GM19193 (cell line): ENCODE results near the gene NSUN4.
A peak's percentile ranks its signal among the peaks of the same experiment; 100 is the strongest.

Experiments
- POLR2A ChIP-seq: IDR thresholded peaks from 4 replicates; pipeline ENCODE4 v1.6.1; 2011; ENCODE audit not compliant: insufficient read depth, insufficient read length; ENCODE audit errors: extremely low read depth

NSUN4 gene

GRCh38 chr1:46340404-46341221 is at the start of gene NSUN4:
TSS of gene NSUN4 (plus strand) at chr1:46340807. CDS start at chr1:46340827, 20 bp downstream.
- peak; percentile 85 for TF ChIP-seq POLR2A

GRCh38 chr1:46295306-46295705 is 45.3 kb upstream of the NSUN4 start:
- TF ChIP-seq POLR2A: no peak

DNA sequence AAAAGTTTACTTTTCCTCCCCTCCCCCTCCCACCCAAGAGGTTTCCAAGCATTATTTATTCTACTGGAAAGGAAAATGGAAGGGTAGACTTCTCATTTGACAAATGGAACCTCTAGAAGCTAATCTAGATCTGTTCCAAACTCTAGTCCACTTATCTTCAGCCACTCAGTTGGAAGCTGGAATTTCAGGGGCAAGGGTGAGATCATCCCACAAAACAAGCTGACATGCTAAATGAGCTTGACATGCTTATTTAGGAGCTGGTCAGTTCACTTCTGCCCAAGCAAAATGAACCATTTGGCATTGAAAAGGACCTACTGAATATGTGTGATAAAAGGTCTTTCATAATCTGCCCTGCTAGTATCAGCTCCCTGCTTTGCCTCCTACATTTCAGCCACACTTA is 42.2 kb upstream of the NSUN4 start:
- no peak for TF ChIP-seq POLR2A

DNA sequence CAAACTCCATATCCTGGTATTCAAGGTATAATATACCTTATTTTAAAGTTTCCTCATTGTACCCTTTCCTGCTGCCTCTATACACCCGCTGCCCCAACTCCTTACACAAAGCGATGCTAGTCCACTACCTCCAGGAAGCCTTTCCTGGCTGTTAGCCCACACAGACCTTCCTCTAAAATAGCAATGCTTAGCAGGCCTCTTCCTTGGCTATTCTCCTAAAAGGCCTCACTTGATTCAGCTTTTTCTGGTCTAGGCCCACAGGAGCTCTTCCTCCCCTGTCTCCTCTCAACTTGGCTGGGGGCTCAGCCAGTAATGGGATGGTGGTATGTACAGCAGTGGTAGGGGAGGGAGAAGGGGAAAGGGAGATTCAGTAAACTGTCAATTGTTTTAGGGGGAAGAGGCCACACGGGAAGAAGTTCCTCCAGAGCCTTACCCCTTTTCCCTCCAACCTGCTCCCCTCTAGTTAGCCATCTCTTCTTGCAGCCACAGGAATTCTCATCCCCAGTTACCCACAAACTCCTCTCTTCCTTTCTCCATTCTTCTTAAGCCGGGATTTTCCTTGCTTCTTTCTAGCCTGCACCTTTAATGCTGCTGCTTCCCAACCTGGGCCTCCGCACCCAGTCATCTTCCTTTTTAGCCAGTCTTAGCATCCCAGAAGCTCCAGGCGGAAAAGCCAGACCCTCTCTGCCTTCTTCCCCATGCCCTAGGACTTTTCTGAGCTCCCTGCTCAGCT is 39.8 kb upstream of the NSUN4 start:
- TF ChIP-seq POLR2A: no peak

DNA sequence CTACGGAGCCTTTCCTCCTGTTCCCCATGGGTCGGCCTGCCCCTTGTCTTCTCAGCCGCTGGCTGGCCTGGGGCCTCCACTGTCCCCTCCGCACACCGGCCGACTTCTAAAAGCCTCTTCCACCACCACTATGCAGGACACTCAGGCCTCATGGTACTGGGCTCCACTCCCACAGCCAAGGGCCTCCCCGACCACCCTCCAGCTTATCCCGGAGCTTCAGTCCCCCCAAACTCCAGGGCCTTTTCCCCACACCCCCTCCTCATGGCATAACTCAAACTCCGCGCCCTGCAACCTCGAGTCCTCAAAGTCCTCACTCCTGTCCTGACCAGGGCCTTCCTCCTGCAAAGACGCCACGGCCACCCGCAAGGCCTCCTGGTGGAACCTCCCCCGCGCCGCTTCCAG is 39.2 kb upstream of the NSUN4 start:
- no peak for TF ChIP-seq POLR2A

DNA sequence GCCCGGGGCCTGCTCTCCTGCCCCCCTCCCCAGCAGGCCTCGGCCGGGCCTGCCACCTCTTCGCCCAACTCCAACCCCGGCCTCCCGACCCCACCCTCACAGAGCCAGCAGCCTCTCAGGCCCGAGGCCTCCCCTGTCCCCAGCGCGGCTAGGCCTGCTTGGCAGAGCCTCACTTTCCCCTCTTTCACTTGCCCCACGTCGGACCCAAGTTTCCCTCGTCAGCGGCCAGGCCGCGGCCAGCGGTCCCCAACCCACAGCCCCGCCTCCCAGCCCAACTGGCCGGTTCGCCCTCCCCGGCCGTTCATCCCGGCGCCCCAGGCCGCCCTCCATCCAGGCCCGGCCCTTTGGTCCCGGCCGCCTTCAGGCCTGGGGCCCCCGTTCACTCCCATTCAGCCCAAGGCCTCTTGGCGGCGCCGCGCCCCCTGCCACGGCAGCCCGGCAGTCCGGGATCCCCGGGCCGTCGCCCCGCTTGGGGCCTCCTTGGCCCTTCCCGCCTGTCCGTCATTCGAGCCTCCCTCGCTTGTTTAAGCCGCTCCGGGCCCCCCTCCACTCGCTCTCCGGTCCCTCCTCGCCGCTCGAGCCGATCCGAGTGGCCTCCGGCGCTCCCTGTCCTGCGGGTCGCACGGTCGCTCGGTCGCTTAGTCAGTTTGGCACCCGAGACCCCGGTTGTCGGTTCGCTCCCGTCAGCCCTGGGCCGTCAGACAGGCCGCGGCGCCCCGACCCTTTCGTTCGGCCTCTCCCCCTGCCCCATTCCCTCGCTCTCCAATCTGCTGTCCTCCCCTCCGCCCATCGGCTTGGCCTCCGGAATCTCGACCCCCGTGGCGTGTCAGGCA is 38.6 kb upstream of the NSUN4 start:
- peak; percentile 17 for TF ChIP-seq POLR2A

GRCh38 chr1:46302641-46303037 is 38.0 kb upstream of the NSUN4 start:
- TF ChIP-seq POLR2A: no peak

DNA sequence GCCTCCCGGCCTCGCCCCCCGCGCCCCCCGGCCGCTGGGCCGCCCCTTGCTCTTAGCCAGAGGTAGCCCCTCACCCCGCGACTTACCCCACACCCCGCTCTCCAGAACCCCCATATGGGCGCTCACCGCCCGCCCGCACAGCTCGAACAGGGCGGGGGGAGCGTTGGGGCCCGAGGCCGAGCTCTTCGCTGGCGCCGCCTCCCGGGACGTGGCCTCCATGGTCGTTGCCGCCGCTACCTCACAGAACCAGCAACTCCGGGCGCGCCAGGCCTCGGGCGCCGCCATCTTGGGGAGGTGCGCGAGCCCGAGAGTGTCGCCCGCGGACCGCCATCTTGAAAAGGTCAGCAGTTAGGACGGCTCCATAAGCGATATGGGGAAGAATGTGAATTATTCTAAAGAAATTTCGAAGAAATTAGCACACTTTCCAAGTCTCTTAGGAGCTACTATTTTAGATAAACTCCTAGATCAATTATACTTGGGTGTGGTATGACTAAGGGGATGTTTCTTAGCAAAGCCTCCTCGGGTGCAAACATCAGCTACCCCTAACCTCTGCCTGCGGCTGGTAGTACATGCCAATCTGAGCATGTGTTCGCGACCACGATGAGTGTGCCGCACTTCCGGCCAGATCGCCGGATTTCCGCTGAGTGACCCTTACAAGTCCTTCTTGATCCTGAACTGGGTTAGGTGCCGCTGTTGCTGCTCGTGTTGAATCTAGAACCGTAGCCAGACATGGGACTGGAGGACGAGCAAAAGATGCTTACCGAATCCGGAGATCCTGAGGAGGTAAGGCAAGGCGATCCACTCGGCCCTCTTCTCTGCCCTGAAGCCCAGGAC is 37.4 kb upstream of the NSUN4 start, which contains the start of the genes LRRC41 and UQCRH:
LRRC41 (minus strand) TSS at position 579 of the 834 bp plus-strand sequence; CDS start at position 285, 294 bp downstream.
UQCRH (plus strand) TSS at position 661 of the 834 bp plus-strand sequence; CDS start at position 730, 69 bp downstream.
- TF ChIP-seq POLR2A: peak; percentile 77

DNA sequence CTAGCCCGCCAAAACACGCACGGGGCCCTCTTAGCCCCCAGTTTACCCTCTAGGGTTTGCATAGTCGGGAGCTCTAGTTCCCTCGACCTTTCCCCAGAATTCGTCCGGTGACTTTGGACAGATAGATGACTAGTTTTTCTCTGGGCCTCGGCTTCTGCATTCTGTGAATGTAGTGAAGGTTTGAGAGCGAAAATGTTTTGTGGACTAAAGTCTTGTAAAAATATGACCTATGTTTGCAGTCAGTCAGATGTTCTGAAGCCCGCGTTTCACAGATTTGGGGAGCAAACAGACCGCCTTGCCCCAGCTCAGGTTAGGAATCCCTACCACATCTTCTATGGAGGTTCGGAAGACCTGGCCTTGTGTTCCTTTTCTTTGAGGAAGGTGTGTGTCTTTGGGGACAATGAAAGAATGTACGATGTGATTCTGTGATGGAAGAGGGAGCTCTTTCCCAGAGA is 36.7 kb upstream of the NSUN4 start:
- TF ChIP-seq POLR2A: no peak

GRCh38 chr1:46306159-46306530 is 34.5 kb upstream of the NSUN4 start:
- no peak for TF ChIP-seq POLR2A

DNA sequence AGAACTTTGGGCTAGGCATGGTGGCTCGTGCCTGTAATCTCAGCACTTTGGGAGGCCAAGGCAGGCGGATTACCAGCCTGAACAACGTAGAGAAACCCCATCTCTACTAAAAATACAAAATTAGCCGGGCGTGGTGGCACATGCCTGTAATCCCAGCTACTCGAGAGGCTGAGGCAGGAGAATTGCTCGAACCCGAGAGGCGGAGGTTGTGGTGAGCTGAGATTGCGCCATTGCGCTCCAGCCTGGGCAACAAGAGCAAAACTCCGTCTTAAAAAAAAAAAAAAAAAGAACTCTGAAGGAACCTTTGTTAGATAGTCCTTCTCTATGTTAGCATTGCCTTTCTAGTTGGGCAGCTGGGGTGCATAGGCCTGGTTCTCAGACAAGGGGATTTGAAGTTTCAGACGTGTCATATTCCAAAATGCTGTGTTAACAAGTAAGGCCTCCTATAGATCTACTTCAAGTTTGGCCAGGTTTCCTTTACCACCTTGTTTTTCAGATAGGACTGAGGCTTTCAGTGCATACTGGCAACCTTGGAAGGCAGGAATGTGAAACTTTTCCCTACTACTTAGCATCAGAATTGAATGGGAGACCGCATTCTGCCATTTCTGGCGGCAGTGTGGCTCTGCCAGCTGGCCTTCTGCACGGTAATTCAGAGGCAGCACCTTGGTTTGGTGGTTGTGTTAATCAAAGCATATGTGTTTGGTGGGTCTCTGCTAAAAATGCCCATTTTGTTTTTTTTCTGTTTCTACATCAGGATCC is 31.0 kb upstream of the NSUN4 start:
- TF ChIP-seq POLR2A: no peak

GRCh38 chr1:46310321-46310720 is 30.3 kb upstream of the NSUN4 start:
- no peak for TF ChIP-seq POLR2A

GRCh38 chr1:46315669-46316403 is 24.8 kb upstream of the NSUN4 start:
- no peak for TF ChIP-seq POLR2A
